GM12878 (cell line): ENCODE results near the gene ELMOD3. TPM values are rescaled to one million over a fixed set of nuclear protein-coding genes. Genes with fewer than 3 reads are reported as not detected.

ENCODE experiments used
- ATAC-seq: fragments of 200-7000 bp; cut with Tn5 transposase; 3 replicates; pipeline ENCODE4 v1.9.1; 2020; ENCODE audit warnings: mild to moderate bottlenecking, moderate library complexity
- BruUV-seq: library from RNA; stranded (reverse); fragments of 400-500 nt; replicated peaks from 2 replicates; lab custom pipeline; 2021; lab: Mats Ljungman, UMichigan
- CTCF ChIA-PET: fragments of 300-600 bp; sonication (Branson Sonifier 250); formaldehyde crosslinking; extraction: SDS; loops from one replicate; lab custom pipeline; 2021; ENCODE audit warnings: inconsistent platforms; lab: Yijun Ruan, JAX
- POLR2A ChIA-PET: fragments of 350-600 bp; formaldehyde crosslinking; extraction: SDS; loops from one replicate; lab custom pipeline; 2021; ENCODE audit warnings: inconsistent platforms; lab: Charles Lee
- RAD21 ChIA-PET: fragments of 300-600 bp; sonication (Branson Sonifier 250); formaldehyde crosslinking; loops from one replicate; lab custom pipeline; 2023; ENCODE audit warnings: antibody characterized with exemption; ENCODE audit not compliant: unreplicated experiment; lab: Charles Lee
- SMC1A ChIA-PET: fragments of 300-600 bp; sonication (Branson Sonifier 250); formaldehyde crosslinking; loops from one replicate; lab custom pipeline; 2023; ENCODE audit not compliant: unreplicated experiment, uncharacterized antibody; lab: Charles Lee
- DNase-seq: peaks from one replicate; pipeline ENCODE4 v3.0.0-alpha.2; 2011; ENCODE audit warnings: low read depth, low spot score
- FAIRE-seq: peaks from 3 replicates; lab custom pipeline; 2011; peaks lifted over from hg19 to GRCh38; lab: Jason Lieb, UNC
- H2AFZ ChIP-seq: 2 replicates; pipeline ENCODE4 v1.6.0; 2011; ENCODE audit warnings: low read depth, low read length, control low read depth; ENCODE audit not compliant: control insufficient read depth
- H3K27ac ChIP-seq: 2 replicates; pipeline ENCODE4 v1.5.1; 2011; ENCODE audit warnings: control low read depth; ENCODE audit not compliant: control insufficient read depth, insufficient read depth
- H3K27me3 ChIP-seq, 2 experiments: replicated peaks in 1 of 2; 2 replicates each; pipeline versions ENCODE4 v1.6.0 to v1.6.1; 2011; ENCODE audit warnings: low read length in 1 of 2; ENCODE audit not compliant: control insufficient read depth in 2 of 2, insufficient read depth in 2 of 2
- H3K36me3 ChIP-seq, 2 experiments: 2 replicates each; pipeline ENCODE4 v1.5.1; 2011; ENCODE audit warnings: low read length in 1 of 2; ENCODE audit not compliant: control insufficient read depth in 2 of 2, insufficient read depth in 2 of 2
- H3K4me1 ChIP-seq: 2 replicates; pipeline ENCODE4 v1.6.1; 2011; ENCODE audit warnings: mild to moderate bottlenecking, low read length, moderate library complexity, mixed read lengths; ENCODE audit not compliant: control insufficient read depth, insufficient read depth
- H3K4me2 ChIP-seq: 2 replicates; pipeline ENCODE4 v1.6.0; 2011; ENCODE audit warnings: control low read depth; ENCODE audit not compliant: control insufficient read depth, insufficient read depth
- H3K4me3 ChIP-seq: fragments of 200-600 bp; sonication (generic); 2 replicates; pipeline ENCODE4 v1.5.1; 2016
- H3K79me2 ChIP-seq: 2 replicates; pipeline ENCODE4 v1.6.0; 2011; ENCODE audit warnings: low read length; ENCODE audit not compliant: control insufficient read depth, insufficient read depth
- H3K9ac ChIP-seq: 2 replicates; pipeline ENCODE4 v1.8.0; 2011; ENCODE audit warnings: low read length, control low read depth, mixed read lengths; ENCODE audit not compliant: control insufficient read depth, insufficient read depth
- H3K9me3 ChIP-seq: replicated peaks from 3 replicates; pipeline ENCODE4 v1.5.1; 2011; ENCODE audit warnings: mild to moderate bottlenecking, low read length; ENCODE audit not compliant: control insufficient read depth, insufficient read depth
- H4K20me1 ChIP-seq: 2 replicates; pipeline ENCODE4 v1.6.0; 2011; ENCODE audit not compliant: control insufficient read depth, insufficient read depth
- BCL3 ChIP-seq: IDR thresholded peaks from 2 replicates; pipeline ENCODE4 v1.6.1; 2011; ENCODE audit warnings: borderline replicate concordance, low read depth, mild to moderate bottlenecking, moderate library complexity, low read length; ENCODE audit not compliant: insufficient read depth, poor library complexity, severe bottlenecking
- CHD1 ChIP-seq: IDR thresholded peaks from 2 replicates; pipeline ENCODE4 v1.6.1; 2012; ENCODE audit warnings: low read depth, low read length, improper control_type of control experiment
- EP300 ChIP-seq, 2 experiments: fragments of 150-350 bp in 1 of 2; IDR thresholded peaks; 2 replicates each; pipeline ENCODE4 v1.6.1; 2011 to 2012; ENCODE audit warnings: low read depth in 2 of 2, low read length in 2 of 2, borderline replicate concordance in 1 of 2, improper control_type of control experiment in 1 of 2, inconsistent platforms in 1 of 2; ENCODE audit not compliant: control insufficient read depth in 1 of 2
- HCFC1 ChIP-seq: fragments of 150-350 bp; IDR thresholded peaks from 2 replicates; pipeline ENCODE4 v1.6.1; 2014; ENCODE audit warnings: low read length
- HDAC2 ChIP-seq: fragments of 200-600 bp; sonication (generic); IDR thresholded peaks from 2 replicates; pipeline ENCODE4 v1.6.1; 2017
- NFIC ChIP-seq: IDR thresholded peaks from 2 replicates; pipeline ENCODE4 v1.6.1; 2012; ENCODE audit warnings: low read depth, mild to moderate bottlenecking, inconsistent platforms, low read length, moderate library complexity
- PML ChIP-seq: IDR thresholded peaks from 2 replicates; pipeline ENCODE4 v1.6.1; 2012; ENCODE audit warnings: low read length, inconsistent platforms
- RELB ChIP-seq: fragments of 450-650 bp; IDR thresholded peaks from 2 replicates; pipeline ENCODE4 v1.6.1; 2017; ENCODE audit warnings: low read depth, mild to moderate bottlenecking, moderate library complexity
- WRNIP1 ChIP-seq: IDR thresholded peaks from 2 replicates; pipeline ENCODE4 v1.6.1; 2011; ENCODE audit warnings: low read depth, low read length, improper control_type of control experiment, borderline replicate concordance
- ZBTB4 ChIP-seq: fragments of 450-650 bp; formaldehyde crosslinking; IDR thresholded peaks from 2 replicates; pipeline ENCODE4 v1.4.0; 2022; ENCODE audit warnings: mild to moderate bottlenecking, moderate library complexity
- ZNF622 ChIP-seq: fragments of 450-650 bp; IDR thresholded peaks from 2 replicates; pipeline ENCODE4 v1.6.1; 2017; ENCODE audit warnings: mild to moderate bottlenecking, inconsistent platforms
- ZZZ3 ChIP-seq: IDR thresholded peaks from 2 replicates; pipeline ENCODE4 v1.6.1; 2011; ENCODE audit warnings: low read depth; ENCODE audit not compliant: control insufficient read depth, insufficient read length
- WGBS: methylation state at CpG from one replicate; pipeline ENCODE4 v1.1.6; 2016; ENCODE audit warnings: low lambda C conversion rate; ENCODE audit not compliant: insufficient replicate concordance, insufficient coverage; ENCODE audit errors: missing lambda C conversion rate; 5-methylcytosine and 5-hydroxymethylcytosine counted together
- in situ Hi-C: fragments of 300-500 bp; cut with MboI; formaldehyde crosslinking; loops from 9 replicates; pipeline ENCODE4 v1.14.3; 2018; ENCODE audit warnings: mixed read lengths
- intact Hi-C: fragments of 100-400 bp; cut with micrococcal nuclease; formaldehyde crosslinking; loops from one replicate; pipeline ENCODE4 v1.14.2; 2022; ENCODE audit not compliant: unreplicated experiment
- polyA plus RNA-seq, 11 experiments: library from polyadenylated mRNA; depleted of rRNA in 4 of 11; unstranded in 6 of 11; stranded (reverse) in 5 of 11; fragments of >200 nt; fragmentation: Nextera tagmentation in 4 of 11; fragmentation: Illumina TruSeq in 1 of 11; extraction: Ambion mirVana in 4 of 11; extraction: Trizol in 1 of 11; gene quantifications; 1 replicate in 1 of 11; 2 replicates in 10 of 11; pipeline versions ENCODE4 v1.2.1 to v1.2.3, GENCODE V29; 2011 to 2016; ENCODE audit warnings: inconsistent platforms in 2 of 11, missing spikeins in 2 of 11, low read depth in 1 of 11
- total RNA-seq, 4 experiments: library from RNA; depleted of rRNA in 3 of 4; stranded (reverse); fragments of >200 nt in 3 of 4; fragmentation: Illumina TruSeq in 1 of 4; extraction: Trizol in 1 of 4; gene quantifications; 2 replicates each; pipeline versions ENCODE4 v1.2.1 to v1.2.3, GENCODE V29; 2013 to 2021

The ELMOD3 gene
- total and polyA plus RNA-seq, 10 of the 15 experiments (the other 5 are each of a cell fraction or from before 2014, with no cell fraction given) = 1.2 to 19.1 (median 12.5) TPM

GRCh38 chr2:85439986-85440385 lies 85.4 kb downstream of the ELMOD3 start (continued):
- TF ChIP-seq RELB = no peak
- TF ChIP-seq PML = no peak
- TF ChIP-seq, all 136 proteins: peak for 0

- no peak overlapping the region for H3K27ac ChIP-seq
- FAIRE-seq (no peak), DNase-seq (no peak), ATAC-seq (no peak)
- no peaks in the 10 kb centered on the region for H3K79me2 ChIP-seq
- no peak overlapping the region for H3K4me3 ChIP-seq
- WGBS = 80% methylated on average over 5 of the region's 5 CpGs
- H3K9ac ChIP-seq = no peak overlapping the region
- RAD21 ChIA-PET = interaction anchor here (0.6 to 1.7 kb wide), 3 partner anchors 80 to 135 kb away, joined by 3 to 5 read pairs (median 4); no protein-coding TSS in a partner anchor
- peaks cover 8% of the 10 kb centered on the region; the same call in 1 of the 2 replicates for H3K4me1 ChIP-seq
- H2AFZ ChIP-seq = no peak overlapping the region
- intact Hi-C loops (no loop called here), in situ Hi-C loops (no loop called here)
- POLR2A ChIA-PET = no interaction called here
- CTCF ChIA-PET = no interaction called here
- no peak overlapping the region for H3K4me2 ChIP-seq
- SMC1A ChIA-PET = interaction anchor here (1.1 kb wide), 1 partner anchor 111 kb away, joined by 3 read pairs; no protein-coding TSS in a partner anchor
- H3K27me3 ChIP-seq = no peaks in the 10 kb centered on the region
- BruUV-seq = no TSS peak
- no peaks in the 10 kb centered on the region for H3K36me3 ChIP-seq
- no peaks in the 10 kb centered on the region for H4K20me1 ChIP-seq
- H3K9me3 ChIP-seq = no peaks in the 10 kb centered on the region
- TF ChIP-seq NFIC (no peak), CHD1 (no peak), WRNIP1 (no peak), ZNF622 (no peak), BCL3 (no peak), HDAC2 (no peak), ZBTB4 (CRISPR knock-in tag) (no peak), HCFC1 (no peak), ZZZ3 (no peak), EP300 (IDR thresholded peaks at IDR 0.05; ENCODE audit: borderline replicate concordance in 1 of 2, control insufficient read depth in 1 of 2, low read depth in 2 of 2, low read length in 2 of 2) (no peak)
Observed at GRCh38 chr2:85440729-85441128, 86.2 kb downstream of the ELMOD3 start.
